ENCODE results near the gene VPS33A. TPM values are rescaled to one million over a fixed set of nuclear protein-coding genes. Genes with fewer than 3 reads are reported as not detected.
"Not testable (repeated sequence)": the region's sequence is repeated elsewhere in the genome, so short reads cannot be mapped to it uniquely, and the experiment has no call there.

VPS33A gene
- 10 to 100 TPM; 13.2 to 18.4 (median 17.6) TPM for polyA plus RNA-seq (ENCODE audit: insufficient read length in 4 of 4)

- DNase-seq (ENCODE audit: low read depth in 4 of 4, low spot score in 3 of 4) = peak; percentile 93 to 98 (median 96)
Measured at GRCh38 chr12:122266230-122266901, at the start of gene VPS33A. Gene VPS33A, minus strand, starts transcription at chr12:122266494. Its CDS starts 86 bp downstream, at chr12:122266408.

- DNase-seq (ENCODE audit: low read depth in 4 of 4, low spot score in 3 of 4) = no peak
Measured at GRCh38 chr12:122312926-122313325, 46.6 kb upstream of the VPS33A start.

DNA sequence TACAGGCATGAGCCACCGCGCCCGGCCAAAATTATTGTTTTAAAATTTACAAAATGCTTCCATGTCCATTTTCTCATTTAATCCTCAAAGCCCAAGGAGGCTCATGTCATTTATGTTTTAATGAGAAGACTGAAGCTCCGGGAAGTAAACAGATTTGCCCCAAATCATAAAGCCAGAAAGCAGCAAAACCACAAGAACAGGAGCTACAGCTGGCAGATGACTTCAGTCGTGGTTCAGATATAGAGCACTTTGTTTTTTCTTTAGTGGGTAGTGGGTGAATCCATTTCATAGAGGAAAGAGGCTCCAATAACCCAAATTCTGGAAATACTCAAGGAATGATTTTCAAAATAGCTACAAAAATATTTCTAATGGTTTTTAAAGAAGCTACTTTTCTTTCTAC, 45.4 kb upstream of the VPS33A start:
- no peak for DNase-seq (ENCODE audit: low read depth in 4 of 4, low spot score in 3 of 4)

- no peak for DNase-seq (ENCODE audit: low read depth in 4 of 4, low spot score in 3 of 4)
Measured at GRCh38 chr12:122310626-122311333, 44.5 kb upstream of the VPS33A start.

DNA sequence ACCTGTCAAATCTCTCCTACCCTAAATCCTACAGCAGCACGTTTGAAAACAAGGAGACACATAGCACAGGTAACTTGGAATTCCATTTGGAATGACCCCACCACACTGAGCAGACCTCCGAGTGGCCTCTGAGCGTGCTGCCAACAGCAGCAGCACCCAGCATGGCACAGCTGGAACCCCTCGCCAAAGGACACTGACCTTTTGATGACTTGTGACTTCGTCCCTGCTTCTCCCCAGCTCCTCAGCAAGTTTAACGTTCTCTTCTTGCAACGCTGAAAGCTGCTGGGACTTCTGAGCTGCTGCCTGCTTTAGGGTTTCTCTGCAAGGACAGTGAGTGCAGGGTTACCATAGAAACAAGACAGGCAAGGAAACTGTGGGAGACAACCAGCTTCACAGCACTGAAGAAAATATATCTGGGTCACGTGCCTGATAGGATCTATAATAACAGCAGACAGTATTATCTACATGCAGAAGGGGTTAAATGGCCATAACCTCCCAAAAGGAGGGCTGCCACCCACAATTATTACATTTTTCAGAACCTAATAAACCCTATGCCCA, 43.3 kb upstream of the VPS33A start:
- no peak for DNase-seq (ENCODE audit: low read depth in 4 of 4, low spot score in 3 of 4)

- no peak for DNase-seq (ENCODE audit: low read depth in 4 of 4, low spot score in 3 of 4)
Measured at GRCh38 chr12:122308811-122309210, 42.5 kb upstream of the VPS33A start.

GRCh38 chr12:122306407-122306806, 40.1 kb upstream of the VPS33A start:
- no peak for DNase-seq (ENCODE audit: low read depth in 4 of 4, low spot score in 3 of 4)

DNA sequence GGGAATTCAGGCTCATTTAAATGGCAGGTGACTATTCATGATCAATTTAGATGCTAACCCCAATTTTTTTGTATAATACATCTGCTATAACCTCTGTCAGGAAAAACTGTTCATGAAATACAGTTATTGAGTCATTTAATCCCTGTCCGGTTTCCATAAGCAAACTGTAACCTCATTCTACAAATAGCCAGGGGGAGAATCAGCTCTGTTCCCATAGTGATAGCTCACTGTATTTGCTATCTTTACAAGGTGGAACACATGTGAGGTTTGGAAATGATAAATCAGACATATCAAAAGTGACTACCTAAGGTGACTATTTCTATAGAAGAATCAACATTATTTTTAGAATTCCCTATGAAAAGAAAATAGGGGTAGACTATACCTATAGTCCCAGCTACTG, 38.6 kb upstream of the VPS33A start:
- no peak for DNase-seq (ENCODE audit: low read depth in 4 of 4, low spot score in 3 of 4)

- DNase-seq (ENCODE audit: low read depth in 4 of 4, low spot score in 3 of 4) = no peak
Measured at GRCh38 chr12:122303068-122303467, 36.8 kb upstream of the VPS33A start.

DNA sequence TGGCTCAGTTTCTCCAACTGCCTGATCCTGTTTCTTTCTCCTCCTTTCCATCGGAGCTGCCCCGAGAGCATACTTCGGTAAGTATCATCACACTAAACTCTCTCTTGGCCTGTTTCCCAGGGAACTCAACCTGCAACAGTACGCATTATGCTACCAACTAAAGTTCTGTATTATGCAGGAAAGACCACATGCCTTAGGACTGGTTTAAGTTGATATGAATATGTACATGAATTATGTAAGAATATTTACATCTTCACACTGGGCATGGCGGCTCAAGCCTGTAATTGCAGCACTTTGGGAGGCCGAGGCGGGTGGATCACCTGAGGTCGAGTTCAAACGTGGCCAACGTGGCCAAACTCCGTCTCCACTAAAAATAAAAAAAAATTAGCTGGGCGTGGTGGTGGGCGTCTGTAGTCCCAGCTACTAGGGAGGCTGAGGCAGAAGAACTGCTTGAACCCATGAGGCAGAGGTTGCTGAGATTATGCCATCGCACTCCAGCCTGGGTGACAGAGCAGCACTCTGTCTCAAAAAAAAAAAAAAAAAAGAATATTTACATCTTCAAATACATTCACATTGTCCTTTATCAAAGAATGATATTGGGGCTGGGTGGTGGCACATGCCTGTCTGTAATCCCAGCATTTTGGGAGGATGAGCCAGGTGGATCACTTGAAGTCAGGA, 31.9 kb upstream of the VPS33A start:
- DNase-seq (ENCODE audit: low read depth in 4 of 4, low spot score in 3 of 4) = no peak

DNA sequence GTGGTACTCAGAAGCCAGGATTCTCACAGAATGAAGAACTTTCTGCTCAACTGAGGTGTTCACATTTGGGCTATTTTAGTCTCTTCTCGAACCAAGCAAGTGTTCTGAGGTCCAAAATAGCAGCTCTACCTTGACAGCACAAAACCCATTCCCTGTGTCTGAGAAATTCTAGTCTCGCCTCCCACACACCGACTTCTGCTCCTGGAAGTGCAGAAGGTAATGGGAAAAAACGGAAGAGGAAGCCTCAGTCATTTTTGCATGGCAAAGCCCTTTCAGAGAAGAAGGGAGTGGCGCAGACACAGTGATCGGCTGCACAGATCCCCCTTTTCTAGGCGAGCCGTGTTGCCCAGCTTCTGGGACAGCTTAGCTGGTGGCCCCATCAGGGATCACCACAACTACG, 31.2 kb upstream of the VPS33A start:
- no peak for DNase-seq (ENCODE audit: low read depth in 4 of 4, low spot score in 3 of 4)

- no peak for DNase-seq (ENCODE audit: low read depth in 4 of 4, low spot score in 3 of 4)
Measured at GRCh38 chr12:122295877-122296276, 29.6 kb upstream of the VPS33A start.

DNA sequence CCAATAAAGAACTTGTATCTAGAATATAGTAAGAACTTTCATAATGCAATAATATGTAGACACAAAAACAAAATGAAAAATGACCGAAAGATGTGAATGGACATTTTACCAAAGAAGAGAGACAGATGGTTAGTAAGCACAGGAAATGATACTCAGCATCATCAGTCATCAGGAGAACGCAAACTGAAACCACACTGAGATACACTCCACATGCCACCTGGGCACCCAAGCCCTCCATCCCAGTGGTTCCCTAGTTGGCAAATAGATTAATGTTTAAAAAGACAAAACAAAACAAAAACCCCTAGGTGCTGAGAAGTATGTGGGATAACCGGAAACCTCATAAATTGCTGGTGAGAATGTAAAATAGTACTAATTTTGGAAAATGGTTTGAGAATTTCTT, 26.8 kb upstream of the VPS33A start:
- DNase-seq (ENCODE audit: low read depth in 4 of 4, low spot score in 3 of 4) = no peak

GRCh38 chr12:122291431-122291830, 25.1 kb upstream of the VPS33A start:
- DNase-seq (ENCODE audit: low read depth in 4 of 4, low spot score in 3 of 4) = no peak

- no peak for DNase-seq (ENCODE audit: low read depth in 4 of 4, low spot score in 3 of 4)
Measured at GRCh38 chr12:122283680-122284079, 17.4 kb upstream of the VPS33A start.

- DNase-seq (ENCODE audit: low read depth in 4 of 4, low spot score in 3 of 4) = no peak
Measured at GRCh38 chr12:122282061-122282460, 15.8 kb upstream of the VPS33A start.

- no peak for DNase-seq (ENCODE audit: low read depth in 4 of 4, low spot score in 3 of 4)
Measured at GRCh38 chr12:122276242-122276641, 9.9 kb upstream of the VPS33A start.

- no peak for DNase-seq (ENCODE audit: low read depth in 4 of 4, low spot score in 3 of 4)
Measured at GRCh38 chr12:122275459-122275858, 9.2 kb upstream of the VPS33A start.

DNA sequence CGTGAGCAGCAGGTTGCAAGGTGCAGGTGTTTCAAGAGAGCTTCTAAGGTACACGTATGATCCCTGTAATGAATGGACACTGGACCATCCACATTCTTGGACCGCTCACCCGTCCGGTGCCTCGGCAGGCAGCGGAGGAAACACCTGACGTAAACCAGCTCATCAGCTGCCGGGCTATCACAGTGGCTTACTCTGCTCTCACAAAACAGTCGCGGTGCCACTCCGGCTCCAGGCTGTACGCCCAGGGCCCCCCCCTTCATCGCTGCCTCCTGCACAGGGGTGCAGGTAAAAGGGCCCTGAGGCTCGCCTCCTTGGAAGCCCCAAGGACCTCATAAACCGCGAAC, 436 bp downstream of the VPS33A start:
- peak in 1 of 4 donors; percentile 2 for DNase-seq (ENCODE audit: low read depth in 4 of 4, low spot score in 3 of 4)

DNA sequence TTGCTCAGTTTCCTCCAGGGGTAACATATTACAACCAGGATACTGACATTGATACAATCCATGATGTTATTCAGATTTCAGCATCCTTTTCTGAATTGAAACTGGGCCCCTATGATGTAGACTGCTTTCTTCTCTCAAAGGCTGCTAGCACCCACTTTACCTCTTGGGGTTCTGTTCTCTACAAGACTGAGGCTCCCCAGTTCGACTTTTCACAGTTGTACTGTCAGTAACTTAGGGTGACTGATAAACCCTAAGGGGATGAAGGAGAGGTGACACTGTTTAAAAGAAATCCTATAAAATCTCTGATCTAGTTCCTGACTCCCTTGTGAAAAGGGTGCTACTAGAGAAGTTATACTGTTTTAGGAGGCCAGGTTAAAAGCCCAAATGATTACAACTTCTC, 818 bp downstream of the VPS33A start:
- no peak for DNase-seq (ENCODE audit: low read depth in 4 of 4, low spot score in 3 of 4)

DNA sequence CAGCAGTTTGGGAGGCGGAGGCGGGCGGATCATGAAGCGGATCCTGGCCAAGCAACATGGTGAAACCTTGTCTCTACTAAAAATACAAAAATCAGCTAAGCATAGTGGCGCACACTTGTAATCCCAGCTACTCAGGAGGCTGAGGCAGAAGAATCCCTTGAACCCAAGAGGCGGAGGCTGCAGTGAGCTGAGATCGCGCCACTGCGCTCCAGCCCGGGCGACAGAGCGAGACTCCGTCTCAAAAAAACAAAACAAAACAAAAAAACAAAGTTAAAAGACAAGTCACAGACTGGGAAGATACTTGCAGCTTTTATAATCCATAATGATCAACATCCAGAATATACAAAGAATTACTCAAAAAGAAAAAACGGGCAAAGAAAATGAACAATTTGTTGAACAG, 5.6 kb downstream of the VPS33A start:
- not testable (repeated sequence) for DNase-seq (ENCODE audit: low read depth in 4 of 4, low spot score in 3 of 4)
